H1 (cell line): ENCODE results near the gene SMARCA2. TPM values are rescaled to one million over a fixed set of nuclear protein-coding genes. Genes with fewer than 3 reads are reported as not detected.

Experiments
- BCL11A ChIP-seq, 2 experiments: IDR thresholded peaks; one replicate each; pipeline ENCODE4 v1.6.1; 2011; ENCODE audit warnings: low read depth in 2 of 2, low read length in 2 of 2, mild to moderate bottlenecking in 2 of 2
- CHD7 ChIP-seq: fragments of 300-600 bp; sonication (generic); IDR thresholded peaks from 2 replicates; pipeline ENCODE4 v1.7.1; 2012; ENCODE audit warnings: low read length, moderate library complexity, mild to moderate bottlenecking, inconsistent platforms; ENCODE audit not compliant: insufficient replicate concordance
- NANOG ChIP-seq: IDR thresholded peaks from 2 replicates; pipeline ENCODE4 v1.6.1; 2011; ENCODE audit warnings: low read length, low read depth, mild to moderate bottlenecking, inconsistent platforms; ENCODE audit not compliant: insufficient read depth, poor library complexity, severe bottlenecking
- polyA plus RNA-seq, 7 experiments: library from polyadenylated mRNA; depleted of rRNA in 3 of 7; stranded (reverse) in 5 of 7; unstranded in 2 of 7; fragments of >200 nt in 5 of 7; fragments of 200-250 nt in 2 of 7; gene quantifications; 1 replicate in 5 of 7; 2 replicates in 1 of 7; 4 replicates in 1 of 7; pipeline versions ENCODE4 v1.2.1 to v1.2.3, GENCODE V29; 2011 to 2013; ENCODE audit warnings: missing spikeins in 2 of 7, mixed read lengths in 2 of 7
- total RNA-seq: library from RNA; stranded (reverse); fragmentation: NEBNext Ultra II Directional; extraction: Animal tissue kit (Norgen Biotek cat#: 25700); gene quantifications from 2 replicates; pipeline ENCODE4 v1.2.1, GENCODE V29; 2021

SMARCA2 gene
- total and polyA plus RNA-seq, 2 of the 8 experiments (the other 6 are each of a cell fraction or from before 2014, with no cell fraction given): 6.3 to 21.7 TPM

- TF ChIP-seq NANOG (no peak), BCL11A (IDR thresholded peaks at IDR 0.05; ENCODE audit: low read depth in 2 of 2, low read length in 2 of 2) (no peak), CHD7 (no peak)
Measured at GRCh38 chr9:2041736-2042135, 26.6 kb downstream of the SMARCA2 start (continued).
